ENCODE data around the gene DPYSL3. TPM values are rescaled to one million over a fixed set of nuclear protein-coding genes. Genes with fewer than 3 reads are reported as not detected.

DPYSL3 gene
- total RNA-seq, 1 experiment from 2014 or later, result 106 TPM

DNA sequence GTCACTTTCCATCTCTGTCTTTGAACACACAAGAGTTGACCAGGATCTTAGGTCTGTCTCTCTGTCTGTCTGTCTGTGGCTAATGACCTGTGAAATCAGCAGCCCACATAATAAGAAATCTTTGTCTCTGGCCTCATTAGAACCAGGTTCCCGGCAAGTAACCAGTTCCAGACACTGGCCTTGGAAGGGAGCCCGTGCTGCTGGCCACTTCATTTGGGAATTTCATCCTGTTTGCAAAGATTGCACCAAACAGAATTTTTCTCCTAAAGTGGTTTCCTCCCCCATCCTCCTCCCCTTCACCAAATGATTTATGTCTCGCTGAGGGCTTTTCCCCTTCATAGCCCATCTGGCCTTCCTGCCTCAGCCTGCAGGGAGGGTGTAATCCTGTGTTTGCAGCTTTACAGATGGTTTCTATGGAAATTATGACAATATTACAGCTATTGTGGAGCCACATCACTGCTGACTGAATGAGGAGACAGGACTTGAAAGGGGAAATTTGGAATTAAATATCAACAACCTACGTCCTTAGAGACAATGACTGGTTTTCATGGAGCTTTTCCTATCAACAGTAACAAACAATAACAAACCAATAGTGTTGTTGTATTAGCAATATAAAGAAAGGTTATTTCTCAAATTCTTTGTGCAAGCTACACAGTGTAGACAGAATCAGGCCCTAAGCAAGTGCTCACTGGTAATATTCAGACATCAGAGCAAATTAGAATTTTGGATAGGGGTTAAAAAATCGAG, 25.7 kb downstream of the DPYSL3 start:
- no peaks in the 10 kb centered on the region for H3K36me3 ChIP-seq (ENCODE audit: control insufficient read depth, insufficient read depth, low read length)
- Mint-ChIP-seq H3K27ac (ENCODE audit: unreplicated experiment) (no peak overlapping the region), H3K27me3 (ENCODE audit: insufficient read depth, unreplicated experiment) (no peaks in the 10 kb centered on the region), H3K4me1 (ENCODE audit: low read depth, unreplicated experiment) (no peaks in the 10 kb centered on the region), H3K36me3 (ENCODE audit: insufficient read depth, unreplicated experiment) (no peaks in the 10 kb centered on the region), H3K4me3 (ENCODE audit: unreplicated experiment) (no peak overlapping the region), H3K9me3 (ENCODE audit: unreplicated experiment) (no peaks in the 10 kb centered on the region)
- no peaks in the 10 kb centered on the region for H3K4me1 ChIP-seq
- CTCF ChIA-PET, result no interaction called here
- POLR2A ChIA-PET, result no interaction called here
- H3K4me3 ChIP-seq (ENCODE audit: low read depth, low read length), result no peak overlapping the region
- H3K27me3 ChIP-seq (replicated peaks; ENCODE audit: control insufficient read depth, insufficient read depth, low read length), result no peaks in the 10 kb centered on the region
- BruUV-seq (replicated peaks), result no TSS peak
- TF ChIP-seq, protein P1, sequence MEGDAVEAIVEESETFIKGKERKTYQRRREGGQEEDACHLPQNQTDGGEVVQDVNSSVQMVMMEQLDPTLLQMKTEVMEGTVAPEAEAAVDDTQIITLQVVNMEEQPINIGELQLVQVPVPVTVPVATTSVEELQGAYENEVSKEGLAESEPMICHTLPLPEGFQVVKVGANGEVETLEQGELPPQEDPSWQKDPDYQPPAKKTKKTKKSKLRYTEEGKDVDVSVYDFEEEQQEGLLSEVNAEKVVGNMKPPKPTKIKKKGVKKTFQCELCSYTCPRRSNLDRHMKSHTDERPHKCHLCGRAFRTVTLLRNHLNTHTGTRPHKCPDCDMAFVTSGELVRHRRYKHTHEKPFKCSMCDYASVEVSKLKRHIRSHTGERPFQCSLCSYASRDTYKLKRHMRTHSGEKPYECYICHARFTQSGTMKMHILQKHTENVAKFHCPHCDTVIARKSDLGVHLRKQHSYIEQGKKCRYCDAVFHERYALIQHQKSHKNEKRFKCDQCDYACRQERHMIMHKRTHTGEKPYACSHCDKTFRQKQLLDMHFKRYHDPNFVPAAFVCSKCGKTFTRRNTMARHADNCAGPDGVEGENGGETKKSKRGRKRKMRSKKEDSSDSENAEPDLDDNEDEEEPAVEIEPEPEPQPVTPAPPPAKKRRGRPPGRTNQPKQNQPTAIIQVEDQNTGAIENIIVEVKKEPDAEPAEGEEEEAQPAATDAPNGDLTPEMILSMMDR (IDR thresholded peaks at IDR 0.05; ENCODE audit: insufficient read depth in 1 of 2, low read depth in 1 of 2, low read length in 1 of 2, severe bottlenecking in 1 of 2, unreplicated experiment in 1 of 2), result no peak
- H3K9me3 ChIP-seq, result no peaks in the 10 kb centered on the region
- intact Hi-C loops (cut with micrococcal nuclease; ENCODE audit: unreplicated experiment), result no loop called here
- no peak for DNase-seq

DNA sequence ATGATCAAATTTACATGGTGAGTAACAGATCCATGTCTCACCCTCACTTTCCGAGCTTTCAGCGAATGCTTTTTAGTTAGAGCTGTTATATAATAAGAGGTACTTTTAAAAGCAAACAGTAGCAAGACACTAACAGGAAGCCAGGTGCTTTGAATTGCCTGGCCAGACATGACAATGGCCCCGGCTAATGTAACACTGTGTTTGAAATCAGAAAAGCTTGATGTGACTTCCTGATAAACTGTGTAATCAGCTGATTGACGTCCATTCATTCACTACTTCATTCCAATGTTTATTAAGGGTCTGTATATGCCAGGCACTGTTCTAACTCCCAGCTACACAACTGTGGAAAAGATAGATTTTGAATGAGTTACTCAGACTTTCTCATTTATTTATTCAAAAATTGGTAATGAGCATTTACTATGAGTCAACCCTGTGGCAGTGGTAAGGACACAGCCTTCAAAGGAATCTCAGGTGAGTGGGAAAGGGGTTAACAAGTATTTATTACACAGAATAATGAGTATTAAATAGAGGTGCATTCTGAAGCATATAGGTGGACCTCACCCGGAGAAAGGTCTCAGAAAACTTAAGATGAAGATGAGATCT, 26.6 kb downstream of the DPYSL3 start:
- H3K9me3 Mint-ChIP-seq (ENCODE audit: unreplicated experiment), result no peaks in the 10 kb centered on the region
- no peaks in the 10 kb centered on the region for H3K36me3 Mint-ChIP-seq (ENCODE audit: insufficient read depth, unreplicated experiment)
- intact Hi-C loops (cut with micrococcal nuclease; ENCODE audit: unreplicated experiment), result no loop called here
- no peaks in the 10 kb centered on the region for H3K4me1 ChIP-seq
- POLR2A ChIA-PET, result no interaction called here
- CTCF ChIA-PET, result no interaction called here
- TF ChIP-seq, protein P1 (IDR thresholded peaks at IDR 0.05; ENCODE audit: insufficient read depth in 1 of 2, low read depth in 1 of 2, low read length in 1 of 2, severe bottlenecking in 1 of 2, unreplicated experiment in 1 of 2), result no peak
- no peaks in the 10 kb centered on the region for H3K36me3 ChIP-seq (ENCODE audit: control insufficient read depth, insufficient read depth, low read length)
- no peak overlapping the region for H3K4me3 Mint-ChIP-seq (ENCODE audit: unreplicated experiment)
- H3K27me3 Mint-ChIP-seq (ENCODE audit: insufficient read depth, unreplicated experiment), result no peaks in the 10 kb centered on the region
- no peak for DNase-seq
- H3K4me1 Mint-ChIP-seq (ENCODE audit: low read depth, unreplicated experiment), result no peaks in the 10 kb centered on the region
- no TSS peak for BruUV-seq (replicated peaks)
- no peaks in the 10 kb centered on the region for H3K9me3 ChIP-seq
- H3K27me3 ChIP-seq (replicated peaks; ENCODE audit: control insufficient read depth, insufficient read depth, low read length), result no peaks in the 10 kb centered on the region
- no peak overlapping the region for H3K27ac Mint-ChIP-seq (ENCODE audit: unreplicated experiment)
- no peak overlapping the region for H3K4me3 ChIP-seq (ENCODE audit: low read depth, low read length)

DNA sequence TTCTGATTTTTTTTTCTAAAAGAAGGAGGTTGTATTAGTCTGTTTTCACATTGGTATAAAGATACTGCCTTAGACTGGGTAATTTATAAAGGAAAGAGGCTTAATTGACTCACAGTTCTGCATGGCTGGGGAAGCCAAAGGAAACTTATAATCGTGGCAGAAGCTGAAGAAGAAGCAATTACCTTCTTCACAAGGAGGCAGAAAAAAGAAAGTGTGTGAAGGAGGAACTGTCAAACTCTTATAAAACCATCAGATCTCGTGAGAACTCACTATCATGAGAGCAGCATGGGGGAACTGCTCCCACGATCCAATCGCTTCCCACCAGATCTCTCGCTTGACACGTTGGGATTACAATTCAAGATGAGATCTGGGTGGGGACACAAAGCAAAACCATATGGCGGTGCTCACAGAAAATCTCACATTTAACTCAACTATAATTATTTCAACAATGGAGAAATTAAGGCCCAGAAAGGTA, 27.1 kb downstream of the DPYSL3 start:
- Mint-ChIP-seq H3K9me3 (ENCODE audit: unreplicated experiment) (no peaks in the 10 kb centered on the region), H3K36me3 (ENCODE audit: insufficient read depth, unreplicated experiment) (no peaks in the 10 kb centered on the region), H3K27me3 (ENCODE audit: insufficient read depth, unreplicated experiment) (no peaks in the 10 kb centered on the region), H3K4me1 (ENCODE audit: low read depth, unreplicated experiment) (no peaks in the 10 kb centered on the region), H3K4me3 (ENCODE audit: unreplicated experiment) (no peak overlapping the region), H3K27ac (ENCODE audit: unreplicated experiment) (no peak overlapping the region)
- Histone ChIP-seq H3K9me3 (no peaks in the 10 kb centered on the region), H3K4me3 (ENCODE audit: low read depth, low read length) (no peak overlapping the region), H3K4me1 (no peaks in the 10 kb centered on the region), H3K27me3 (replicated peaks; ENCODE audit: control insufficient read depth, insufficient read depth, low read length) (no peaks in the 10 kb centered on the region), H3K36me3 (ENCODE audit: control insufficient read depth, insufficient read depth, low read length) (no peaks in the 10 kb centered on the region)
- DNase-seq, result no peak
- no TSS peak for BruUV-seq (replicated peaks)
- intact Hi-C loops (cut with micrococcal nuclease; ENCODE audit: unreplicated experiment), result no loop called here
- POLR2A ChIA-PET, result no interaction called here
- TF ChIP-seq, protein P1 (IDR thresholded peaks at IDR 0.05; ENCODE audit: insufficient read depth in 1 of 2, low read depth in 1 of 2, low read length in 1 of 2, severe bottlenecking in 1 of 2, unreplicated experiment in 1 of 2), result no peak
- CTCF ChIA-PET, result no interaction called here

Measured in Caco-2 (cell line).